GM19023 (cell line): Measurements from ENCODE around the gene EHD4.

Experiments
- ATAC-seq: cut with Tn5 transposase; IDR thresholded peaks from one replicate; pipeline ENCODE4 v1.9.1; 2021; ENCODE audit warnings: mild to moderate bottlenecking, moderate library complexity; ENCODE audit not compliant: unreplicated experiment

The EHD4 gene

DNA sequence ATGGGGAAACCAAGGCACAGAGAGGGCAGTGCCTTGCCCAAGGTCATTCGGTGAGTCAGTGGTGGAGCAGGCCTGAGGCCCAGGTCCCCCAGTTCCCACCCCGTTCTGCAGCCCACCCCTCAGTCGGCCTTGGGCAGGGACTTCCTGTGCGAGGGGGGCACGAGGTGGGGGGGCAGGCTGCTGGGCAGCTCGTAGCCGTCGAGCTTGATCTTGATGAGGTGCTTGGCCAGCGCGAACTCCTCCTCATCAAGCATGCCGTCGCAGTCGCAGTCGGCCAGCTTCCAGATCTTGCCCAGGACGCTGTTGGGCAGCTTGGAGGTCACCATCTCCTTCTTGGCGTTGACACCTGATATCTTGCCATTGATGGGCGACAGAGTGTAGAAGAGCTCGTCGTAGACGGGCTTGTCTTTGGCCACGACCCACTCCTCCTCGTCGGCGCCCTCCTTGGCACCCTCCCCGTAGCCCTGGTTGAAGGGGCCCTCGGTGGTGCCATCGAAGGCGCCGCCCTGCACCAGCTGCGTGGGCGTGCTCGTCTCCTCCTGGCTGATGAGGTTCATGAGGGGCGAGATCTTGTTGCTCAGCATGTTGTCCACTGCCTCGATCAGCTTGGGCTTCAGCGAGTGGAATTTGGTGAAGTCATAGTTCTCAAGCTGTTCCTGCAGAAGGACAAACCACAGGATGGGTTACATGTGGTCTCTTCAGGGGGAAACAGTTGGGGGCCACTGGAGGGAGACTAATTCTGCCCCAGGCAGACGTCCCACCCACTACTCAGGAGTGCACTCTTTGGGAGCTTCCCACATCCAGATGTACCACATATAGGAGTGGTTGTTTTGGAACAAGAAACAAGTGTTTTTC is 71.6 kb downstream of the EHD4 start:
- no peak for ATAC-seq

GRCh38 chr15:41899854-41900442 is 72.4 kb downstream of the EHD4 start:
- ATAC-seq = no peak

DNA sequence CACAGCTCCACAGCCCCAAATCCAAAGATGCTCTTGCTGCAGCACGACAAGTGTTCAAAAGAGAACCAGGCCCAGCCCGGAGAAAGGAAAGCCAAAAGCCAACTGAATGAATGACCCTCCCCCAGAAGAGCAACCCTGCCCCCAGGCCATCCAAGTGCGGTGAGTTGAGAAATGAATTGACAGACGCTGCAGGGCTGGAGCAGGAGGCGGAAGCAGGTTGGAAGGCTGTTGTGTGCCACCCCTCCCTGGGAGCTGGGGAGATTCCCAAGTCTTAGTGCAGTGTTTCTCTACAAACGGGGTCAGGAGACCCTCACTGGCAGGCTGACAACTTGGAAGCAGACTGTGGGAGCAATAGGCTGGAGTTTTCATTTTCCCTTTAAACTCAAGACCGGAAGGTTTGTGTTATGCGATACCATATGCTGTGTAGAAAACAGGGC is 75.0 kb downstream of the EHD4 start:
- no peak for ATAC-seq

DNA sequence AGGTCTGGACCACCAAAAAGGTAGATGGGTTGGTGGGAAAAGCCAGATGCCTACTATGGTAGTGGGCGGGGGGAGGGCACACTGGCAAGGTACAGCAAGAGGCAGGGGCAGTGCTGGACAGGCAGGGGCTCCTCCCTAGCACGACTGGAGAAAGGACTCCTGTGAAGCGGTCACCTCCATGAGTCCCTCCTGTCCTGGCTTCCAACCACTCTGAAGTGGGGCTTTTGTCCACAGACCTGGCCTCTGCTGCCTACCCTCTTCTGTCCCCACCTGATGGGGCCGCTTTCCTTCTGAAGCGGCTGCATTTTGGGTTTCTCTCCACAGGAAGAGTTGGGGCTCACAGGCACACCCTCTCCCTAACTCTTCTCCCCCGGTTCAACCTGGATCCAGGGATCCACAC is 75.8 kb downstream of the EHD4 start:
- ATAC-seq = no peak

DNA sequence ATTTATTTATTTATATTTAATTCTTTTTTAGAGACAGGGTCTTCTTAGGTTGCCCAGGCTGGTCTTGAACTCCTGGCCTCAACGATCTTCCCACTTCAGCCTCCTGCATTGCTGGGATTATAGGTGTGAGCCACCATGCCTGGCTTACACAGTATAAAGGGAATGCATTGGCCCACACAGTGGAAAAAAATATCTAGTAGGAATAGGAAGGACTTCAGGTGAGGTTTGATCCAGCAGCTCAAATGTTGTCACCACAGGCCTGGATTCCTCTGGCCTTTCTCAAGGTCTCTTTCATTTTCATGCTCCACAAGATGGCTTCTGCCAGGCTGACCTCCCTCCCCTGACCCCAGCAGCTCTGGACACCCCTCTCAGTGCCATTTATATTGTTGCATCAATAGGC is 76.4 kb downstream of the EHD4 start:
- ATAC-seq = no peak

DNA sequence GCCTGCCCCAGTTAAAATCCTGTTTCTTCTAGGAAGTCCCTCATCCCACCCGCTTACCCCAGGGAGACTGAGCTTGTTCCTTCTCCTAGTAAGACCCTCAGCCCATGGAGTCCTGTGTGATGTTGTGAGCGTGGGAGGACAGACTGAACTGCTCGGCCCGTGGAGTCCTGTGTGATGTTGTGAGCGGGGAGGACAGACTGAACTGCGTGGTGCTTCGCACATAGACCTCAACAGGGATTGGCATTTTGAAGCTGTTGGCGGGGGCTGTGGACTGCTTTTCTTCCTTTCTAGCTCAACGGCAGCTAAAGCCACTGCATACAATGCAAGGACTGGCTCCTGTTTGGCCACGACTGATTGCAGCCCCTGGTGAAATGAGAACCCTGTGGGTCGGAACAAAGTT is 76.9 kb downstream of the EHD4 start:
- ATAC-seq = no peak

GRCh38 chr15:41894791-41895463 is 77.4 kb downstream of the EHD4 start:
- peak; percentile 85 for ATAC-seq

DNA sequence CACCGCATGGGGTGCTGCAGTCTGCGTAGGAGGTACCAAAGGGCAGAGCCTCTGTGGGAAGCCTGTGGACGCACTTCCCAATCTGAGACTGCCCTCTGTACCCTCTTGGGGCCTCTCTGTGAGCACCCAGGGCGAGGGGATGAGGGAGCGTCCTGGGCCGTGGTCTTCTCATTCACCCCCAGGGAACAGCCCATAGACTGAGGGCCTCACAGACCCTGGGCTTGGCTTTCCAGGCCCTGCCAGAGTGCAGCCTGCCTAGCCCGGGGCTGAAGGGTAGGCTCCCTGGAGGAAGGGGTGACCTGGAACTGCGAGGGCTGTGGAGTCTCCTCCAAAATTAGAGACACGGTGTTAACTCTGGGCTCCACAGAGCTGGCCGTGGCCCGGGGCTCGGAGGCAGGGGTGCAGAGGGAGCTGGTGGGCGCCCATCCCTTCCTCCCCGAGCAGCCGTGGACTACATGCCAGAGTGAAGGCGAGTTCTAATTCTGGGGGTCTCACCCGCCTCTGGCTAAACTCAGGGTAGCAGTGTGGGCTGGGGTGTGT is 78.0 kb downstream of the EHD4 start:
- no peak for ATAC-seq

GRCh38 chr15:41893422-41894250 is 78.7 kb downstream of the EHD4 start, which contains the start of gene SPTBN5:
Gene SPTBN5, minus strand, starts transcription at chr15:41894053. Its CDS starts 556 bp downstream, at chr15:41893497.
- no peak for ATAC-seq

DNA sequence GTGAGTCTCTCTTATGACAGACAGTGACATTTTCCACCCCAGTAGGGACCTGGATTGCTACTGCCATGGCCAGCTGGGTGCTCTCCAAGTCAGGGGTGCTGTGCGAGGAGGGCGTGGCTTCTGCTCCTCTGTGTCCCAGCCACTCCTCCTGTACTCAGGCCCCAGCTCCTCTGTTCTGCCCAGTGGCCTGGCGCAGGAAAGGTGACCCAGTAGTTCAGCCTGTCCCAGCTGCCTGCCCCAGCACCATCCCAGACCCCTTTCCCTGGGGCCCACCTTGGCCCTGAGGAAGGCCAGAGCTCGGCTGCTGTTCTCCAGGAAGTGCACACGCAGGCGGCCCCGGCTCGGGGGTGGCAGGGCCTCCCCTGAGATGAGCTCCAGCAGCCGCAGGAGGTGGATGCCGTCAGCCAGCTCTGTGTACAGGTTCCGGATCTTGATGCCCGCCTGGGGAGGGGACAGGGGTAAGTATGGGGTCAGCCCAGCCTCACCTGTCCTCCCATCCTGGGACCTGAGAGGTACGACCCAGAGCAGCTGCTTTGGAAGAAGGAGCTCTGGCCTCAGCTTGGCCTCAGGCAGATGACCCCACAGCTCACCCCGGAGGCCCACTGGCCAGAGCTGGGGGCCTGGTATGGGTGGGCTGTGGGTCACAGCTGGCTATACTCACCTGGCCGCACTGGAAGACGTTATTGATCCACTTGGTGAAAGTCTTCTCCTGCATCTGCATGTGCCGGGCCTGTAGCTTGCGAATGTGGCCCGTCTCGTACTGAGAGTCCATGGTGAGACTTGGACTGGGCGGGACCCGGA is 79.5 kb downstream of the EHD4 start:
- ATAC-seq = no peak

- no peak for ATAC-seq
Observed at GRCh38 chr15:41891946-41892345, 80.4 kb downstream of the EHD4 start.

DNA sequence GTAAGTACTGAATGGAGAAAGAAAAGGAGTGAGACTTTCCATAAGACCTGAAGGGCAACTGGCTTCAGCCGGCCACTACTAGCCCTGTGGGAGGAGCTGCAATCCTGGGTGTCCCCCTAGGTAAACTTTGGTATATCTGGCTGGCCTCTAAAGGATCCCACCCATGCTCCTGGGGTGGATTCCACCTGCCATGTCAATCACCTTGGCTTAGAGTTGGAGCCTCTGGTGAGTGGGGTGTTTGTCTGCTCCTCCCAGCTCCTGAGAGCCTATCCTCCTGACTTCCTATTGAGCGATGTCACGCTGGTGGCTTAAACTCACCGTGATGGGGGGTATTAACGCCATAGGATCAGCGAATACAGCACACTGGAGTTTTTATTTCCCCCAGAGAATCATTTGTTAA is 81.1 kb downstream of the EHD4 start:
- ATAC-seq = no peak

GRCh38 chr15:41890050-41890690 is 82.2 kb downstream of the EHD4 start:
- ATAC-seq = no peak

GRCh38 chr15:41888662-41889253 is 83.6 kb downstream of the EHD4 start:
- ATAC-seq = no peak

- ATAC-seq = no peak
Observed at GRCh38 chr15:41887893-41888292, 84.5 kb downstream of the EHD4 start.

GRCh38 chr15:41887161-41887560 is 85.2 kb downstream of the EHD4 start:
- no peak for ATAC-seq

GRCh38 chr15:41886741-41887140 is 85.6 kb downstream of the EHD4 start:
- ATAC-seq = no peak

DNA sequence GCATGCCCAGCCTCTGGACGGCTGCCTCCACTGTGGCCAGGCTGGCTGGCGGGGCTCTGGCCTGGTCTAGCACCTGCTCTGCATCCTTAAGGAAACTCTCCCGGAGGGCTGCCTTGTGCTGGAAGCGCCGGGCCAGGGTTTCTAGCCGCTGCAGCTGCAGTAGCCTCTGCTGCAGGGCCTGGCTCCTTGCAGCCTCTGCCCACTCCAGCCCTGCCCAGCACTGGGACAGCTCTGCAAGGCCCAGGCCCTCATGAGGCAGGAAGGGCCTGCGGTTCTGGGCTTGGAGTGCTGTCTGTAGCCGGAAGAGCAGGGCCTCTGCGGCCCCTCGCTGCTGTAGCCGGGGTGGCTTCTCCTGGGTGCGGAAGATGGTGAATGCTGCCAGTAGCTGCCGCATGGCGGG is 86.5 kb downstream of the EHD4 start:
- no peak for ATAC-seq

DNA sequence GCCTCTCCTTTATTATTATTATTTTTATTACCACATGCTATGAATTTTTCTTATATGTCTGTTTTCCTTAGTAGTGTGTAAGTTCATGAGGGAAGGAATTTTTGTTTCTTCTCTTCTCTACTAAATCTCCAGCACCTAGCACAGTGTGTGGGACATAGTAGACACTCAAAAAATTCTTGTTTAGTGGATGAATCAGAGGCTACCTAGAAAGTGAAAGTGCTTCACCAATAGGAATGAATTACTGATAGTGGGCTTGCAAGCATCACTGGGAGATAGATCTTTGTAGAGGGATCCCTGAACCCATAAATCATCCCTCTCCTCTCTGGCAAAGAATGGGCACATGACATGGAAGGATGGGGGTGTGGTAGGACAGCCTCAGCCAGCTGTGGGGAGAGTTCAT is 87.0 kb downstream of the EHD4 start:
- no peak for ATAC-seq
